Activated CD8-positive, alpha-beta memory T cell treated with anti-CD3 and anti-CD28 coated beads, Interleukin-2, amount 50 U/mL, for 24 hours (primary cell): ENCODE measurements around the gene C3orf20.
"Not testable (repeated sequence)": the region's sequence is repeated elsewhere in the genome, so short reads cannot be mapped to it uniquely, and the experiment has no call there.

ENCODE experiments used
- DNase-seq: peaks from one replicate; pipeline ENCODE4 v3.0.0-alpha.2; 2020; ENCODE audit errors: extremely low read depth

The C3orf20 gene

GRCh38 chr3:14650193-14650592 lies 24.7 kb upstream of the C3orf20 start:
- DNase-seq = no peak

GRCh38 chr3:14651440-14652251 lies 23.3 kb upstream of the C3orf20 start, which contains the start of gene CCDC174:
CCDC174 (plus strand) TSS chr3:14651762; CDS start chr3:14651837, 75 bp downstream.
- peak; percentile 87 for DNase-seq

- DNase-seq = not testable (repeated sequence)
Measured at GRCh38 chr3:14652360-14652907, 22.5 kb upstream of the C3orf20 start.

- DNase-seq = no peak
Measured at GRCh38 chr3:14657579-14657978, 17.4 kb upstream of the C3orf20 start.

- DNase-seq = no peak
Measured at GRCh38 chr3:14658978-14659377, 16.0 kb upstream of the C3orf20 start.

GRCh38 chr3:14660942-14661341 lies 14.0 kb upstream of the C3orf20 start:
- no peak for DNase-seq

- DNase-seq = no peak
Measured at GRCh38 chr3:14663396-14664135, 11.4 kb upstream of the C3orf20 start.

- DNase-seq = no peak
Measured at GRCh38 chr3:14664170-14664569, 10.8 kb upstream of the C3orf20 start.

GRCh38 chr3:14672588-14672987 lies 2.4 kb upstream of the C3orf20 start:
- DNase-seq = no peak

GRCh38 chr3:14676881-14677280 lies 1.9 kb downstream of the C3orf20 start:
- DNase-seq = no peak

GRCh38 chr3:14678015-14678503 lies 3.1 kb downstream of the C3orf20 start:
- DNase-seq = no peak

GRCh38 chr3:14680115-14680514 lies 5.2 kb downstream of the C3orf20 start:
- DNase-seq = no peak

GRCh38 chr3:14680716-14681115 lies 5.8 kb downstream of the C3orf20 start:
- DNase-seq = no peak

- no peak for DNase-seq
Measured at GRCh38 chr3:14684447-14684846, 9.5 kb downstream of the C3orf20 start.

- no peak for DNase-seq
Measured at GRCh38 chr3:14685179-14685578, 10.2 kb downstream of the C3orf20 start.

- no peak for DNase-seq
Measured at GRCh38 chr3:14687360-14687759, 12.4 kb downstream of the C3orf20 start.

- DNase-seq = no peak
Measured at GRCh38 chr3:14688525-14688924, 13.6 kb downstream of the C3orf20 start.

- no peak for DNase-seq
Measured at GRCh38 chr3:14689247-14689980, 14.5 kb downstream of the C3orf20 start.

GRCh38 chr3:14691239-14691638 lies 16.3 kb downstream of the C3orf20 start:
- DNase-seq = no peak

- no peak for DNase-seq
Measured at GRCh38 chr3:14691719-14692118, 16.8 kb downstream of the C3orf20 start.

- DNase-seq = no peak
Measured at GRCh38 chr3:14698601-14699244, 23.8 kb downstream of the C3orf20 start.
